ENCODE measurements around the gene NFATC1.

Gene NFATC1

GRCh38 chr18:79405019-79405780 lies 9.5 kb downstream of the NFATC1 start:
- no peak for DNase-seq (ENCODE audit: low read depth, low spot score)

GRCh38 chr18:79405781-79406575 lies 10.2 kb downstream of the NFATC1 start:
- peak; percentile 50 for DNase-seq (ENCODE audit: low read depth, low spot score)

- no peak for DNase-seq (ENCODE audit: low read depth, low spot score)
Measured at GRCh38 chr18:79406708-79407107, 11.0 kb downstream of the NFATC1 start.

- DNase-seq (ENCODE audit: low read depth, low spot score) = no peak
Measured at GRCh38 chr18:79409313-79409712, 13.6 kb downstream of the NFATC1 start.

- DNase-seq (ENCODE audit: low read depth, low spot score) = no peak
Measured at GRCh38 chr18:79410171-79410641, 14.5 kb downstream of the NFATC1 start.

GRCh38 chr18:79410731-79411613 lies 15.2 kb downstream of the NFATC1 start:
- no peak for DNase-seq (ENCODE audit: low read depth, low spot score)

GRCh38 chr18:79411614-79412526 lies 16.1 kb downstream of the NFATC1 start:
- DNase-seq (ENCODE audit: low read depth, low spot score) = no peak

GRCh38 chr18:79413025-79413424 lies 17.3 kb downstream of the NFATC1 start:
- DNase-seq (ENCODE audit: low read depth, low spot score) = no peak

GRCh38 chr18:79413426-79413825 lies 17.7 kb downstream of the NFATC1 start:
- no peak for DNase-seq (ENCODE audit: low read depth, low spot score)

GRCh38 chr18:79413901-79414300 lies 18.2 kb downstream of the NFATC1 start:
- DNase-seq (ENCODE audit: low read depth, low spot score) = no peak

- DNase-seq (ENCODE audit: low read depth, low spot score) = no peak
Measured at GRCh38 chr18:79416022-79416676, 20.4 kb downstream of the NFATC1 start.

- no peak for DNase-seq (ENCODE audit: low read depth, low spot score)
Measured at GRCh38 chr18:79416677-79417052, 20.9 kb downstream of the NFATC1 start.

GRCh38 chr18:79418236-79418635 lies 22.5 kb downstream of the NFATC1 start:
- DNase-seq (ENCODE audit: low read depth, low spot score) = no peak

GRCh38 chr18:79418642-79419041 lies 22.9 kb downstream of the NFATC1 start:
- DNase-seq (ENCODE audit: low read depth, low spot score) = no peak

- no peak for DNase-seq (ENCODE audit: low read depth, low spot score)
Measured at GRCh38 chr18:79420033-79420745, 24.5 kb downstream of the NFATC1 start.

GRCh38 chr18:79421275-79421857 lies 25.6 kb downstream of the NFATC1 start:
- no peak for DNase-seq (ENCODE audit: low read depth, low spot score)

- DNase-seq (ENCODE audit: low read depth, low spot score) = no peak
Measured at GRCh38 chr18:79422022-79422782, 26.5 kb downstream of the NFATC1 start.

GRCh38 chr18:79422783-79423165 lies 27.0 kb downstream of the NFATC1 start:
- DNase-seq (ENCODE audit: low read depth, low spot score) = no peak
